NB4 (cell line): ENCODE measurements around the gene CCDC171.

ENCODE experiments used
- DNase-seq: peaks from one replicate; pipeline ENCODE4 v3.0.0; 2010; ENCODE audit warnings: low read depth
- H3K4me3 ChIP-seq: one replicate; pipeline ENCODE4 v1.5.1; 2011; ENCODE audit warnings: mild to moderate bottlenecking, low read depth, low read length, moderate library complexity
- MYC ChIP-seq: IDR thresholded peaks from 2 replicates; pipeline ENCODE4 v1.6.1; 2011; ENCODE audit warnings: low read depth, low read length
- POLR2A ChIP-seq: IDR thresholded peaks from 2 replicates; pipeline ENCODE4 v1.6.1; 2011; ENCODE audit warnings: mild to moderate bottlenecking; ENCODE audit not compliant: insufficient read length; ENCODE audit errors: extremely low read depth
- TF ChIP-seq, protein P1 (sequence below): IDR thresholded peaks from 2 replicates; pipeline ENCODE4 v1.6.1; 2011; ENCODE audit warnings: low read depth, low read length
- TF ChIP-seq, protein P2 (sequence below): IDR thresholded peaks from one replicate; pipeline ENCODE4 v1.5.1; 2012; ENCODE audit warnings: low read depth, low read length

Gene CCDC171

DNA sequence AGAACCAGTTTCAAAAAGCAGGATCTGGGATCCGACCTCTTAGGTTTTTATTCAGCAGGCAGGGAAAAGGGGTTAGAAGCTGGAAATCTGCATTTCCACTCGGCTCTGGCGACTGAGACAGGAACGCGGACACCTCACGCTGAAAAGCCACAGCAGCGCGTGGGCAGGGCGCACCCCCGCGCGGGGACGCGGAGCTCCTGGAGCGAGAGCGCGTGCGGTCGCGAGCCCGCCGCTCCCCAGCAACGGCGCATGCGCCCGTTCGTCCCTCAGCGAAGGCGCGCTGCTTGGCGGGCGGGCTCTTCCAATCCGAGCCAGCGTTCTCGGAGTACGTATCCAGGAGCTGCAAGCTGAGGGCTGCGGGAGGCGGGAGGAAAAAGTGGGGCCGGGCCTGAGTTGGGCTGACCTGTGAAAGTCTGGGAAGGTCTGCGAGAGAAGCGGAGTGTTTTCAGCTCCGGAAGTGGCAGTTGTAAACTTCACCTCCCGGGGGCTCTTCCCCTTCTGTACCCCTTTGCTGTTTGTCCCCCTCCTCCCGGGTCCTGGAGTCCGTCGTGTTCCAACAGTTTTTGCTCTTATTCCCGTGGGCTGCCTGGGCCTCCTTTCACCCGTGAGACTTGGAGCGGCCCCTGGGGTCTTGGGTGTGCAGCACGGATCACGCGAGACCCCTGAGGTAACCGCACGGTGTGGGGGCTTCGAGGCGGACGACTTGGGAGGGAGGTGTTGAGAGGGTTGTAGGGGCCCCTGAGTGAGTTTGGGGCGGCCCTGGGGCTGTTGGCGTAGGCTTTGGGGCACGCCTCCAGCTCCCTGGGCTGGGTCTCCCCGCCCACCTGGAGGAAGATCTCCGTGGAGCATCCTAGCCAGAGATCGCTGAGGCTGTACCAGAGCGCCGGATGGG is at the start of gene CCDC171:
Gene CCDC171, plus strand, starts transcription at position 408 of the 892 bp plus-strand sequence. CDS start 11,046 bp downstream, outside the sequence.
- peak; percentile 88 for TF ChIP-seq MYC
- peak; percentile 94 for TF ChIP-seq POLR2A
- TF ChIP-seq, protein P1, sequence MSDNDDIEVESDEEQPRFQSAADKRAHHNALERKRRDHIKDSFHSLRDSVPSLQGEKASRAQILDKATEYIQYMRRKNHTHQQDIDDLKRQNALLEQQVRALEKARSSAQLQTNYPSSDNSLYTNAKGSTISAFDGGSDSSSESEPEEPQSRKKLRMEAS = peak; percentile 87
- TF ChIP-seq, protein P2, sequence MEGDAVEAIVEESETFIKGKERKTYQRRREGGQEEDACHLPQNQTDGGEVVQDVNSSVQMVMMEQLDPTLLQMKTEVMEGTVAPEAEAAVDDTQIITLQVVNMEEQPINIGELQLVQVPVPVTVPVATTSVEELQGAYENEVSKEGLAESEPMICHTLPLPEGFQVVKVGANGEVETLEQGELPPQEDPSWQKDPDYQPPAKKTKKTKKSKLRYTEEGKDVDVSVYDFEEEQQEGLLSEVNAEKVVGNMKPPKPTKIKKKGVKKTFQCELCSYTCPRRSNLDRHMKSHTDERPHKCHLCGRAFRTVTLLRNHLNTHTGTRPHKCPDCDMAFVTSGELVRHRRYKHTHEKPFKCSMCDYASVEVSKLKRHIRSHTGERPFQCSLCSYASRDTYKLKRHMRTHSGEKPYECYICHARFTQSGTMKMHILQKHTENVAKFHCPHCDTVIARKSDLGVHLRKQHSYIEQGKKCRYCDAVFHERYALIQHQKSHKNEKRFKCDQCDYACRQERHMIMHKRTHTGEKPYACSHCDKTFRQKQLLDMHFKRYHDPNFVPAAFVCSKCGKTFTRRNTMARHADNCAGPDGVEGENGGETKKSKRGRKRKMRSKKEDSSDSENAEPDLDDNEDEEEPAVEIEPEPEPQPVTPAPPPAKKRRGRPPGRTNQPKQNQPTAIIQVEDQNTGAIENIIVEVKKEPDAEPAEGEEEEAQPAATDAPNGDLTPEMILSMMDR = peak; percentile 8
- peak; percentile 100 for DNase-seq
- peak within 1 kb of the TSS; percentile 85 for H3K4me3 ChIP-seq

DNA sequence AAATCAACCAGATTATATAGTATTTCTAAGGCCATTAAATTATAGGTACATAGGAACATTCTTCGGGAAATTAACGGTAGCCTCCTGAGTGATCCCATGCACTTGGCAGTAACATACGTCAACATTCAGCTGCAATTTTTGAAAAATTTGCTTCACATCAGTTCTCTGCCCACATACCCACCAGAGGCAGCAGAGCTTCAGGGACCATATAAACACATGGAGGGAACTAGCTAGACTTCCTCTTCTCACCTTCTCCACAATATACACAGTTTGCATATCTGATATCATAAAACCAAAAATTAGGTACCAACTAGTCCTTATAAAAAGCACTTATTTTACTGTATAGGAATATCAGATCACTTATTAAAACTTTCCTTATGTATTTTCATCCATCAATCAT is 46.9 kb upstream of the CCDC171 start:
- TF ChIP-seq MYC = no peak
- TF ChIP-seq, protein P1 = peak; percentile 55; the same call in 1 of the 2 replicates
- TF ChIP-seq, protein P2 = peak; percentile 18
- peak; percentile 53 for DNase-seq
- no peak overlapping the region for H3K4me3 ChIP-seq

DNA sequence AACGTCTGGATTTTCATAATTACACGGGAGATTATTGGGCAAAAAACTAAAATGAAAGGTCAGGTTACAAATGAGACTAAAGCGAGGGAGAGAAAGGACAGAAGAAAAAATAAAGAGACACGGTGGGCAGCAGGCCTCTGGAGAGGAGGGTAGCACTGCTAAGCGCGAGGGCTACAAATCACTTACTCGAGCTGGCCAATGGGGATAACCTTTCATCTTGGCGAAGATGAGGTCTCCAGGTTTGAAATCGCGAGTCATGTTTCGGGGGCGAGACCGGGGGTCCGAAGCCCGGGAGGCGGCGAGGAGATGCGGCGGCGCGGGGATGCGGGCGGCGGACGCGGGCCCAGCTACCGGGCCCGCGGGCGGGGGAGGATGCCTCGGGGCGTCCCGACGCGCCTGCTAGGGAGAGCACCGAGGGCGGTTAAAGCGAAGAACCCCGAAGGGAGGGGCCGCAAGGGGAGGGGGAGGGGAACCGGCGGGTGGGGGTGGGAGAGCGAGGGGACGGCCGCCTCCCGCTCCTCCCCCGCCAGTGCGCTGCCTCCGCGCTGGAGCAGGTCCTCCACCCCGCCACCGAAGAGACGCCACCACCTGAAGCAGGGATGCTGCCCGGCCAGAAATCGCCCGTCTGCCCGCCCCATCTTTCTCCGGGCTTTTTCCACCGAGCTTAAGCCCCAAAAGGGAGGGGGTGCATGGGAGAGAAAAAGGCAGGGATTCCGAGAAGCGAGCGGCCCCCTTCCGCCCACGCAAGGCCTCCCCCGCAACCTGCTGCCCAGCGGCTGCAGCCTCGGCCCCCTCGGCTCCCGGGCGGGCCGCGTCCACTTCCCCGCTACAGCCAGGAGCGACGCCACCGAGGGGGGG is 42.7 kb upstream of the CCDC171 start:
- TF ChIP-seq MYC (peak; percentile 2; the same call in 1 of the 2 replicates), POLR2A (no peak)
- DNase-seq = peak; percentile 74
- peak overlapping the region; percentile 71 for H3K4me3 ChIP-seq

DNA sequence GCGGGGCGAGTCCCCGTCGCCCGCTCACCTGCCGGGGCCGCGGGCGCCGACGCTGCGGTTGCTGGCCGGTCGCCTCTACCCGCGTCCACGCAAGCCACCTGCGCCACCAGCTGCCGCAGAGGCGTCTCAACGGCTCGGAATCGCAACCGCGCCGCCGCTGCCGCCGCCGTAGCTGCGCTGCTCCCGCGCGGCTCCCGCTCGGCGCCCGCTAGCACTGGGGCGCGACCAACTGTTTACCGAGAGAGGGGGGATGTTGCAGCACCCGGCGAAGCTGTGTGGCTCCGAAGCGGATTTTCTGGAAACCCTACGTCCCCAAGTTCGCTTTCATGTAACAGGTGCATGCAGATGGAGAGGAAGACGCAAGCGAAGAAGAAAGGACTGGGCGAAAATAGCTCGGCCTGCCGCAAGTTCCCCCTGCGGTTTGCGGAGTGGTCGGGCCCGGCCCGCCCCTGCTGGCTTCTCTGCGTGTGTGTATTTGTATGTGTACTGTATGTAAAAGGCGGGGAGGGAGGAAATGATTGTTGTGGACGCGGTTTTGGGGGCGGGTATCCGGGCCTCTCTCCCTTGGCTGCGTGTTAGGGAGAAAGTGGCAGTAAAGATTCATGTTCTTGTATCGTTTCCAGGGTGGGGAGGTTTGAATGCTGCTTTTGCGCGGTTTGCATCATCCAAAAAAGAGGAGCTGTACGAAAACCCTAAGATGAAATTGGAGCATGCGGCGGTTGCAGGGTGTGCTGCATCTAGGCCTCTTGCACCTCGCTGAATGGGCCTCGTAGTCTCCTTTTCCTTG is 41.9 kb upstream of the CCDC171 start, which contains the start of gene PSIP1:
Gene PSIP1, minus strand, starts transcription at position 182 of the 787 bp plus-strand sequence. CDS start 782 bp downstream, outside the sequence.
- TF ChIP-seq, protein P1 = peak; percentile 55
- TF ChIP-seq, protein P2 = no peak
- TF ChIP-seq MYC (no peak; the same call in none of the 2 replicates), POLR2A (peak; percentile 93)
- H3K4me3 ChIP-seq = peak within 1 kb of the TSS; percentile 71
- DNase-seq = peak; percentile 99

DNA sequence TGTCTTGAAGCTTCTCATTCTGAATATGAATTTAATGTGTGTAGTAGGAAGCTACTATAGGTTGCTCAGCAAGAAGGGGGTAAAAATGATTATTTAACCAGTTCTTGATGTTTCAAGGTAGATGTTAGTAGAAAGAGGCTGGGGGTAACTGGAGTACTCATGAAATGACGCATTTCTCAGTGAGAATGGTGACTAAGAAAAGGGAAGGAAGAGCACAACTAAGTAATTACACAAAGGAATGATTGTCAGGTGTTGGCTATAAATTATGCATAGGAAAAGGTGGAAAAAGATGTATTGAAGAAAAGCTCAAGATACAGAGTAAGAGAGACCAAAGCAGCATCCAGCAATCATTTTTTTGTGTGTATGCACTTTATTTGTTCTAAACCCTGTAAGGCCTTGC is 40.6 kb upstream of the CCDC171 start:
- TF ChIP-seq MYC (no peak), POLR2A (no peak)
- TF ChIP-seq, protein P1 = no peak
- TF ChIP-seq, protein P2 = no peak
- DNase-seq = peak; percentile 35
- no peak overlapping the region for H3K4me3 ChIP-seq
